Hepatic stellate cell (primary cell): ENCODE data around the gene SLC16A5.
"Not testable (repeated sequence)": the region's sequence is repeated elsewhere in the genome, so short reads cannot be mapped to it uniquely, and the experiment has no call there.

Source experiments
- DNase-seq: peaks from one replicate; pipeline ENCODE4 v3.0.0; 2011; ENCODE audit warnings: low spot score

The SLC16A5 gene

GRCh38 chr17:75133001-75133400, 45.2 kb downstream of the SLC16A5 start:
- DNase-seq, result no peak

- DNase-seq, result not testable (repeated sequence)
These were observed 46.0 kb downstream of the SLC16A5 start for GRCh38 chr17:75133607-75134347.

GRCh38 chr17:75135452-75135851, 47.7 kb downstream of the SLC16A5 start:
- DNase-seq, result no peak

GRCh38 chr17:75135946-75136345, 48.2 kb downstream of the SLC16A5 start:
- no peak for DNase-seq

GRCh38 chr17:75137762-75138161, 50.0 kb downstream of the SLC16A5 start:
- not testable (repeated sequence) for DNase-seq

- no peak for DNase-seq
These were observed 50.8 kb downstream of the SLC16A5 start for GRCh38 chr17:75138519-75138918.

- DNase-seq, result no peak
These were observed 54.6 kb downstream of the SLC16A5 start for GRCh38 chr17:75142236-75142971.

- no peak for DNase-seq
These were observed 57.2 kb downstream of the SLC16A5 start for GRCh38 chr17:75144816-75145512.

GRCh38 chr17:75146592-75146991, 58.8 kb downstream of the SLC16A5 start:
- DNase-seq, result no peak

GRCh38 chr17:75147878-75148546, 60.3 kb downstream of the SLC16A5 start:
- no peak for DNase-seq

GRCh38 chr17:75151930-75152329, 64.2 kb downstream of the SLC16A5 start:
- no peak for DNase-seq

- DNase-seq, result no peak
These were observed 64.8 kb downstream of the SLC16A5 start for GRCh38 chr17:75152523-75152921.

- no peak for DNase-seq
These were observed 65.4 kb downstream of the SLC16A5 start for GRCh38 chr17:75152922-75153779.

GRCh38 chr17:75153780-75154194, 66.0 kb downstream of the SLC16A5 start:
- DNase-seq, result no peak

- peak; percentile 99 for DNase-seq
These were observed 66.7 kb downstream of the SLC16A5 start, which contains the start of gene JPT1 for GRCh38 chr17:75154195-75155106. Gene JPT1 (minus strand): TSS chr17:75154512. CDS start chr17:75154397, 115 bp downstream.

GRCh38 chr17:75155191-75155601, 67.4 kb downstream of the SLC16A5 start:
- DNase-seq, result no peak
